Measurements from ENCODE around the gene TUBA4A. TPM values are rescaled to one million over a fixed set of nuclear protein-coding genes. Genes with fewer than 3 reads are reported as not detected.

Gene TUBA4A
- total RNA-seq, 1 donor from 2014 or later, result 78.7 TPM

GRCh38 chr2:219213486-219214071 lies 40.1 kb downstream of the TUBA4A start:
- TF ChIP-seq CTCF (IDR thresholded peaks at IDR 0.05; ENCODE audit: insufficient read depth, low read length, poor library complexity, severe bottlenecking), result no peak
- H3K36me3 ChIP-seq (ENCODE audit: control insufficient read depth, insufficient read depth, low read length), result peaks cover 6% of the 10 kb centered on the region
- no peak for DNase-seq (ENCODE audit: low read depth)
- no peaks in the 10 kb centered on the region for H3K27me3 ChIP-seq (ENCODE audit: control insufficient read depth, insufficient read depth, low read length)
- no peak overlapping the region for H3K4me3 ChIP-seq (ENCODE audit: low read depth, low read length)

- H3K4me3 ChIP-seq (ENCODE audit: low read depth, low read length), result no peak overlapping the region
- TF ChIP-seq CTCF (IDR thresholded peaks at IDR 0.05; ENCODE audit: insufficient read depth, low read length, poor library complexity, severe bottlenecking), result no peak
- H3K36me3 ChIP-seq (ENCODE audit: control insufficient read depth, insufficient read depth, low read length), result peaks cover 6% of the 10 kb centered on the region
- no peaks in the 10 kb centered on the region for H3K27me3 ChIP-seq (ENCODE audit: control insufficient read depth, insufficient read depth, low read length)
- DNase-seq (ENCODE audit: low read depth), result no peak
Observed at GRCh38 chr2:219213026-219213415, 40.7 kb downstream of the TUBA4A start.

- TF ChIP-seq CTCF (IDR thresholded peaks at IDR 0.05; ENCODE audit: insufficient read depth, low read length, poor library complexity, severe bottlenecking), result no peak
- Histone ChIP-seq H3K36me3 (ENCODE audit: control insufficient read depth, insufficient read depth, low read length) (peaks cover 6% of the 10 kb centered on the region), H3K27me3 (ENCODE audit: control insufficient read depth, insufficient read depth, low read length) (no peaks in the 10 kb centered on the region), H3K4me3 (ENCODE audit: low read depth, low read length) (no peak overlapping the region)
- DNase-seq (ENCODE audit: low read depth), result no peak
Observed at GRCh38 chr2:219210886-219211362, 42.8 kb downstream of the TUBA4A start.

GRCh38 chr2:219210196-219210885 lies 43.4 kb downstream of the TUBA4A start:
- Histone ChIP-seq H3K4me3 (ENCODE audit: low read depth, low read length) (no peak overlapping the region), H3K36me3 (ENCODE audit: control insufficient read depth, insufficient read depth, low read length) (peaks cover 6% of the 10 kb centered on the region), H3K27me3 (ENCODE audit: control insufficient read depth, insufficient read depth, low read length) (no peaks in the 10 kb centered on the region)
- TF ChIP-seq CTCF (IDR thresholded peaks at IDR 0.05; ENCODE audit: insufficient read depth, low read length, poor library complexity, severe bottlenecking), result no peak
- DNase-seq (ENCODE audit: low read depth), result no peak

GRCh38 chr2:219209236-219210195 lies 44.2 kb downstream of the TUBA4A start:
- no peak for DNase-seq (ENCODE audit: low read depth)
- Histone ChIP-seq H3K4me3 (ENCODE audit: low read depth, low read length) (no peak overlapping the region), H3K36me3 (ENCODE audit: control insufficient read depth, insufficient read depth, low read length) (peaks cover 6% of the 10 kb centered on the region), H3K27me3 (ENCODE audit: control insufficient read depth, insufficient read depth, low read length) (no peaks in the 10 kb centered on the region)
- TF ChIP-seq CTCF (IDR thresholded peaks at IDR 0.05; ENCODE audit: insufficient read depth, low read length, poor library complexity, severe bottlenecking), result no peak
